MCF 10A (cell line): ENCODE data around the gene EIF4EBP2. TPM values are rescaled to one million over a fixed set of nuclear protein-coding genes. Genes with fewer than 3 reads are reported as not detected.

Experiments
- BruUV-seq: library from RNA; stranded (reverse); fragments of 400-500 nt; replicated peaks from 2 replicates; lab custom pipeline; 2021; lab: Mats Ljungman, UMichigan
- CTCF ChIA-PET: fragments of 300-600 bp; sonication (Branson Sonifier 250); formaldehyde crosslinking; extraction: SDS; loops from one replicate; lab custom pipeline; 2021; ENCODE audit warnings: antibody characterized with exemption, inconsistent platforms; lab: Yijun Ruan, JAX
- POLR2A ChIA-PET: fragments of 300-600, 350-650 bp; sonication (Branson Sonifier 250); formaldehyde crosslinking; extraction: SDS; loops from one replicate; lab custom pipeline; 2020; ENCODE audit warnings: antibody characterized with exemption, inconsistent platforms; lab: Yijun Ruan, JAX
- DNase-seq: peaks from one replicate; pipeline ENCODE4 v3.0.0-alpha.2; 2018; ENCODE audit not compliant: unreplicated experiment
- H3K27ac Mint-ChIP-seq: one replicate; pipeline ENCODE4 v1.8.0; 2022; ENCODE audit warnings: mild to moderate bottlenecking, low read depth, mixed read lengths; ENCODE audit not compliant: unreplicated experiment
- H3K27me3 Mint-ChIP-seq: one replicate; pipeline ENCODE4 v1.8.0; 2022; ENCODE audit warnings: mixed read lengths; ENCODE audit not compliant: insufficient read depth, unreplicated experiment
- H3K36me3 Mint-ChIP-seq: one replicate; pipeline ENCODE4 v1.8.0; 2022; ENCODE audit warnings: mild to moderate bottlenecking, moderate library complexity, mixed read lengths; ENCODE audit not compliant: insufficient read depth, unreplicated experiment
- H3K4me1 Mint-ChIP-seq: one replicate; pipeline ENCODE4 v1.8.0; 2022; ENCODE audit warnings: mixed read lengths; ENCODE audit not compliant: insufficient read depth, unreplicated experiment
- H3K4me3 Mint-ChIP-seq: one replicate; pipeline ENCODE4 v1.8.0; 2022; ENCODE audit warnings: mild to moderate bottlenecking, moderate library complexity, mixed read lengths; ENCODE audit not compliant: unreplicated experiment
- H3K9me3 Mint-ChIP-seq: one replicate; pipeline ENCODE4 v1.8.0; 2022; ENCODE audit warnings: mixed read lengths; ENCODE audit not compliant: unreplicated experiment
- intact Hi-C: fragments of 100-400 bp; cut with micrococcal nuclease; formaldehyde crosslinking; loops from 2 replicates; pipeline ENCODE4 v1.14.1; 2022
- total RNA-seq: library from RNA; stranded (reverse); gene quantifications from 2 replicates; pipeline ENCODE4 v1.2.3, GENCODE V29; 2022
- TF ChIP-seq, protein P1 (sequence below): fragments of 200-600 bp; IDR thresholded peaks from one replicate; pipeline ENCODE4 v1.8.0; 2022; ENCODE audit warnings: antibody characterized with exemption, mild to moderate bottlenecking; ENCODE audit not compliant: unreplicated experiment

The EIF4EBP2 gene
- total RNA-seq, 1 experiment from 2014 or later, result 21.2 TPM

DNA sequence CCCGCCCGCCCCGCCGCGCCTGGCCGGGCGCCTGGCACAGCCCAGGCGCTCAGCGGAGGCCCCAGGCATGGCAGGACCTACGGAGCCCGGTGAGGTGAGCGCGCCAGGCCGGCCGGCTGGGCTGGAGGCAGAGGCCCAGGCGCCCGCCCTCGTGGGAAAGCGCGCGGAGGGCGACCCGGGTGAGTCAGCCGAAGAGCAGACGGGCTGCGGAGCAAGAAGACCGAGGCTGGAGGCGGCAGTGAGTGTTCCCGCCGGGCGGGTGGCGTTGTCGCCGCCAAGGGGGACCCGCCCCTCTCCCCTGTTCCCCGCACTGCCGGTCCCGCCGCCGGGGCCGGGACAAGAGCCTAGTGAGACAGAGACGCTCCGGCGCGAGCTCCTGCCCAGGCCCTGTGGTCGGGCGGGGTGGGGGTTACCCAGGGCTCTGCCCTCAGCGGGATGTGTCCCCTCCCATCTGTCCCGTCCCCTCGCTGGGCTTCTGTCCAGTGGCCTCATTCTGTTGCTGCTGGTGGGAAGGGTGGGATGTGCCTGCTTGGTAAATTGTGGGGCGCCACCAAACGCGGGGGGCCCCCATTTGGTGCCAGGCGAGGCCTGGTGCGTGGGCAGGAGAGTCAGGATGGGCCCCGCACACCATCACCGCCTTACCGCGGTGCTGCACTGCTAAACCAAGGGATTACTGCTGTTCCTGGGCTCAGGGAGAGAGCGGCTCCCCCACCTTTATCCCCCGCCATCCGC, 54.5 kb downstream of the EIF4EBP2 start:
- H3K4me1 Mint-ChIP-seq, result peaks cover 19% of the 10 kb centered on the region
- TF ChIP-seq, protein P1, sequence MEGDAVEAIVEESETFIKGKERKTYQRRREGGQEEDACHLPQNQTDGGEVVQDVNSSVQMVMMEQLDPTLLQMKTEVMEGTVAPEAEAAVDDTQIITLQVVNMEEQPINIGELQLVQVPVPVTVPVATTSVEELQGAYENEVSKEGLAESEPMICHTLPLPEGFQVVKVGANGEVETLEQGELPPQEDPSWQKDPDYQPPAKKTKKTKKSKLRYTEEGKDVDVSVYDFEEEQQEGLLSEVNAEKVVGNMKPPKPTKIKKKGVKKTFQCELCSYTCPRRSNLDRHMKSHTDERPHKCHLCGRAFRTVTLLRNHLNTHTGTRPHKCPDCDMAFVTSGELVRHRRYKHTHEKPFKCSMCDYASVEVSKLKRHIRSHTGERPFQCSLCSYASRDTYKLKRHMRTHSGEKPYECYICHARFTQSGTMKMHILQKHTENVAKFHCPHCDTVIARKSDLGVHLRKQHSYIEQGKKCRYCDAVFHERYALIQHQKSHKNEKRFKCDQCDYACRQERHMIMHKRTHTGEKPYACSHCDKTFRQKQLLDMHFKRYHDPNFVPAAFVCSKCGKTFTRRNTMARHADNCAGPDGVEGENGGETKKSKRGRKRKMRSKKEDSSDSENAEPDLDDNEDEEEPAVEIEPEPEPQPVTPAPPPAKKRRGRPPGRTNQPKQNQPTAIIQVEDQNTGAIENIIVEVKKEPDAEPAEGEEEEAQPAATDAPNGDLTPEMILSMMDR, result no peak
- no peak for DNase-seq
- BruUV-seq, result no TSS peak
- intact Hi-C loops, result no loop called here
- CTCF ChIA-PET, result interaction anchor here (0.5 to 0.8 kb wide), 2 partner anchors 396 to 813 kb away, joined by 3 read pairs; no protein-coding TSS in a partner anchor
- H3K9me3 Mint-ChIP-seq, result no peaks in the 10 kb centered on the region
- H3K36me3 Mint-ChIP-seq, result no peaks in the 10 kb centered on the region
- peaks cover 12% of the 10 kb centered on the region for H3K27me3 Mint-ChIP-seq
- no peak overlapping the region for H3K4me3 Mint-ChIP-seq
- H3K27ac Mint-ChIP-seq, result no peak overlapping the region
- POLR2A ChIA-PET, result interaction anchor here (0.6 kb wide), 1 partner anchor 53 kb away, joined by 3 read pairs; no protein-coding TSS in a partner anchor

DNA sequence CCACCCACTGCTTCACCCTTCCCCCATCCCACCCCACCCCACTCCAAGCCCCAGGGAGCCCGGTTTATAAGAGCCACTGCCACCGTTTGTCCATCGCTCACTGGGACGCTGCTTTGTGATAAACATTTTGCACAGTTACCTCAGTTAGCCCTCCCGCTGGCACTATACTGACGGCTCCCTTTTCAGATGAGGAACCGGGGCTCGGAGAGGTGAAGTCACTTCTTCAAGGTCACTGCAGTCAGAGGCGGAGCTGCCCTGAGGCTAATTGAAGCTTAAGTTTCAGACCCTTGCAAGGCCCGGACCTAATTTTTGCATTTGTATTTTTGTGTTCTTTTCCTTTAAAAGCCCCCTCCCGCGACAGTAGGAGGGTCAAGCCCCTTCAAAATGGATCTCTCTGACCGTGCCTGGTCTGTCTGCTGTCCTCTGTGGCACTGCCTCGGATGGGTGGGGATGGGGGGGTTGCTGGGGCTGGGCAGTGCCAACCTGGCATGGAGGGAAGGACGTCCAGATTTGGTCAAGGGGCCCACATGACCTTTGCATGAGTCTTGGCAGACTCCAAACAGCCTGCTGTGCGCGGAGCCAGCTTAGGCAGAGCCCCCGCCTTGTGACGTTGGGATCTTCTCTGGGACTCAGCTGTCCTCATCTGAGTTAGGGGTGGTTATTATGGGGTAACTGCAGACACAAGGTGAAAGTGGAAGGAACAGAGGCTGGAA, 55.3 kb downstream of the EIF4EBP2 start:
- H3K9me3 Mint-ChIP-seq, result no peaks in the 10 kb centered on the region
- no TSS peak for BruUV-seq
- H3K4me1 Mint-ChIP-seq, result peaks cover 23% of the 10 kb centered on the region
- intact Hi-C loops, result no loop called here
- TF ChIP-seq, protein P1, result no peak
- no peak for DNase-seq
- H3K36me3 Mint-ChIP-seq, result peaks cover 3% of the 10 kb centered on the region
- peaks cover 12% of the 10 kb centered on the region for H3K27me3 Mint-ChIP-seq
- CTCF ChIA-PET, result interaction anchor here (0.5 to 6.2 kb wide), 2 partner anchors 81 to 812 kb away, joined by 3 to 98 read pairs; no protein-coding TSS in a partner anchor
- H3K4me3 Mint-ChIP-seq, result no peak overlapping the region
- no peak overlapping the region for H3K27ac Mint-ChIP-seq
- POLR2A ChIA-PET, result no interaction called here

GRCh38 chr10:70459774-70460490, 56.0 kb downstream of the EIF4EBP2 start:
- no TSS peak for BruUV-seq
- Mint-ChIP-seq H3K36me3 (peaks cover 5% of the 10 kb centered on the region), H3K27me3 (peaks cover 12% of the 10 kb centered on the region), H3K27ac (no peak overlapping the region), H3K4me3 (no peak overlapping the region), H3K4me1 (peaks cover 23% of the 10 kb centered on the region), H3K9me3 (no peaks in the 10 kb centered on the region)
- DNase-seq, result no peak
- POLR2A ChIA-PET, result no interaction called here
- intact Hi-C loops, result loop anchor here (2.0 kb wide), 2 partner anchors 299 to 421 kb away; no protein-coding TSS in a partner anchor
- TF ChIP-seq, protein P1, result no peak
- CTCF ChIA-PET, result interaction anchor here (0.9 to 6.2 kb wide), 7 partner anchors 10 to 89 kb away, joined by 3 to 98 read pairs (median 9); partner anchors contain the start of gene PALD1
